Measurements from ENCODE around the gene RNLS. TPM values are rescaled to one million over a fixed set of nuclear protein-coding genes. Genes with fewer than 3 reads are reported as not detected.

Gene RNLS
- total and polyA plus RNA-seq, 2 of the 8 experiments (the other 6 are each of a cell fraction or from before 2014, with no cell fraction given): 7.5 to 12.7 TPM

- Histone ChIP-seq H2BK5ac (ENCODE audit: low read depth, low read length) (no peak overlapping the region), H2BK15ac (ENCODE audit: low read length) (no peak overlapping the region), H3K14ac (ENCODE audit: insufficient read length) (no peak overlapping the region), H2AK5ac (ENCODE audit: low read depth, low read length) (no peak overlapping the region), H3K4me3 (ENCODE audit: extremely low read depth in 1 of 4, insufficient read depth in 2 of 4, low read depth in 3 of 4, low read length in 4 of 4) (no peak overlapping the region), H4K20me1 (replicated peaks in 1 of 2; ENCODE audit: control insufficient read depth in 1 of 2, insufficient read depth in 2 of 2, low read length in 2 of 2) (no peaks in the 10 kb centered on the region), H3K9me3 (ENCODE audit: insufficient read depth in 2 of 2, low read depth in 1 of 2, low read length in 1 of 2) (no peaks in the 10 kb centered on the region), H4K5ac (ENCODE audit: insufficient read length, low read depth, low read length) (no peak overlapping the region), H3K79me1 (ENCODE audit: low read depth, low read length) (no peaks in the 10 kb centered on the region), H3K4me2 (ENCODE audit: insufficient read depth in 1 of 2, low read depth in 2 of 2, low read length in 2 of 2) (no peak overlapping the region), H2BK12ac (ENCODE audit: low read depth, low read length) (no peak overlapping the region), H3K18ac (ENCODE audit: extremely low read depth, low read length) (no peak overlapping the region), H4K91ac (replicated peaks; ENCODE audit: insufficient read length, low read length) (no peak overlapping the region), H3K23me2 (ENCODE audit: low read depth, low read length) (no peaks in the 10 kb centered on the region), H3K56ac (replicated peaks; ENCODE audit: insufficient read length, low read depth, low read length) (no peak overlapping the region), H3K4ac (replicated peaks; ENCODE audit: insufficient read length, low read depth, low read length) (no peak overlapping the region), H3K27ac (ENCODE audit: low read depth, low read length) (no peak overlapping the region), H3K79me2 (ENCODE audit: control insufficient read depth in 1 of 2, insufficient read depth in 2 of 2, low read length in 2 of 2) (no peaks in the 10 kb centered on the region), H2BK20ac (ENCODE audit: low read length) (no peak overlapping the region), H4K8ac (ENCODE audit: extremely low read depth, insufficient read depth, low read length) (no peak overlapping the region), H3K36me3 (ENCODE audit: control insufficient read depth in 2 of 4, insufficient read depth in 4 of 4, low read length in 3 of 4) (no peaks in the 10 kb centered on the region), H2BK120ac (replicated peaks; ENCODE audit: low read depth, low read length) (no peak overlapping the region), H3K23ac (ENCODE audit: insufficient read length) (no peak overlapping the region), H3K4me1 (replicated peaks in 1 of 4; ENCODE audit: control insufficient read depth in 3 of 4, insufficient read depth in 4 of 4, low read length in 3 of 4) (no peaks in the 10 kb centered on the region), H3K27me3 (replicated peaks in 1 of 4; ENCODE audit: control insufficient read depth in 3 of 4, extremely low read depth in 1 of 4, insufficient read depth in 3 of 4, low read length in 3 of 4) (no peaks in the 10 kb centered on the region), H2AFZ (ENCODE audit: low read length) (no peak overlapping the region), H3K9ac (replicated peaks in 1 of 4; ENCODE audit: extremely low read depth in 1 of 4, low read depth in 3 of 4, low read length in 3 of 4) (no peak overlapping the region)
- DNase-seq (ENCODE audit: low read depth in 1 of 2, low spot score in 2 of 2): no peak
- 93% methylated on average over 2 of the region's 2 CpGs; no CpG with 5 or more reads in 1 of the 2 experiments for WGBS, 2 experiments (ENCODE audit: extremely low coverage in 1 of 2, insufficient coverage in 1 of 2, insufficient read length in 1 of 2, insufficient replicate concordance in 2 of 2, low coverage in 1 of 2, low lambda C conversion rate in 2 of 2, missing lambda C conversion rate in 1 of 2)
- CTCF ChIA-PET (ENCODE audit: partially characterized antibody): interaction anchor here (0.6 to 1.4 kb wide), 2 partner anchors 15 to 128 kb away, joined by 3 to 4 read pairs; no protein-coding TSS in a partner anchor
- no peak for FAIRE-seq
- POLR2A ChIA-PET (ENCODE audit: partially characterized antibody): no interaction called here
- TF ChIP-seq YY1 (IDR thresholded peaks at IDR 0.05; ENCODE audit: low read depth, low read length) (no peak), RBBP5 (IDR thresholded peaks at IDR 0.05; ENCODE audit: borderline replicate concordance, low read depth, low read length) (no peak), EP300 (IDR thresholded peaks at IDR 0.05; ENCODE audit: borderline replicate concordance in 1 of 2, low read depth in 2 of 2, low read length in 2 of 2) (no peak), CHD1 (IDR thresholded peaks at IDR 0.05; ENCODE audit: low read depth, low read length) (no peak), CREB1 (IDR thresholded peaks at IDR 0.05) (no peak), RNF2 (IDR thresholded peaks at IDR 0.05; ENCODE audit: borderline replicate concordance, low read depth, low read length, missing control alignments, poor library complexity, severe bottlenecking) (no peak), TBP (IDR thresholded peaks at IDR 0.05; ENCODE audit: low read depth, low read length) (no peak), MAFK (IDR thresholded peaks at IDR 0.05; ENCODE audit: low read depth, low read length) (no peak), TEAD4 (IDR thresholded peaks at IDR 0.05; ENCODE audit: low read depth, low read length) (no peak), FOSL1 (IDR thresholded peaks at IDR 0.05; ENCODE audit: insufficient read depth, low read depth, low read length) (no peak), NRF1 (IDR thresholded peaks at IDR 0.05; ENCODE audit: low read depth, low read length) (no peak)
Observed at GRCh38 chr10:88537322-88537721, 45.8 kb downstream of the RNLS start.
